ENCODE measurements around the gene SLC35D2.

GRCh38 chr9:96423985-96424336, 40.5 kb upstream of the SLC35D2 start:
- TF ChIP-seq CTCF (IDR thresholded peaks at IDR 0.05), result no peak
- no peak for TF ChIP-seq POLR2AphosphoS5 (IDR thresholded peaks at IDR 0.05)
- TF ChIP-seq POLR2A (IDR thresholded peaks at IDR 0.05), result no peak
- no peak for TF ChIP-seq EP300 (IDR thresholded peaks at IDR 0.05)
